AG04450 (cell line): ENCODE measurements around the gene UBA7. TPM values are rescaled to one million over a fixed set of nuclear protein-coding genes. Genes with fewer than 3 reads are reported as not detected.

ENCODE experiments used
- CTCF ChIA-PET: fragments of 300-600, 350-600 bp; formaldehyde crosslinking; extraction: SDS; loops from one replicate; lab custom pipeline; 2022; ENCODE audit warnings: antibody characterized with exemption, inconsistent platforms; lab: Charles Lee
- POLR2A ChIA-PET: fragments of 350-600 bp; formaldehyde crosslinking; extraction: SDS; loops from one replicate; lab custom pipeline; 2021; ENCODE audit warnings: antibody characterized with exemption, inconsistent platforms; lab: Yijun Ruan, JAX
- DNase-seq: peaks from one replicate; pipeline ENCODE4 v3.0.0-alpha.2; 2011; ENCODE audit warnings: low read depth, low spot score
- H3K27ac ChIP-seq: one replicate; pipeline ENCODE4 v1.5.1; 2012; ENCODE audit warnings: low read depth, low read length, control low read depth
- H3K27me3 ChIP-seq: one replicate; pipeline ENCODE4 v1.6.0; 2012; ENCODE audit warnings: low read length; ENCODE audit not compliant: control insufficient read depth, insufficient read depth
- H3K4me3 ChIP-seq: 2 replicates; pipeline ENCODE4 v1.5.1; 2011; ENCODE audit warnings: mild to moderate bottlenecking, low read depth, low read length, control low read depth
- H3K9me3 ChIP-seq: 2 replicates; pipeline ENCODE4 v1.5.1; 2012; ENCODE audit warnings: low read length; ENCODE audit not compliant: control insufficient read depth, insufficient read depth
- CTCF ChIP-seq: IDR thresholded peaks from 2 replicates; pipeline ENCODE4 v1.5.1; 2011; ENCODE audit warnings: low read depth, low read length, control low read depth, inconsistent platforms
- polyA plus RNA-seq: library from polyadenylated mRNA; depleted of rRNA; stranded (reverse); fragments of >200 nt; gene quantifications from 2 replicates; pipeline ENCODE4 v1.2.3, GENCODE V29; 2011

The UBA7 gene
- polyA plus RNA-seq, 1 experiment = 34.0 TPM

- CTCF ChIA-PET = interaction anchor here (1.0 to 1.4 kb wide), 2 partner anchors 31 to 232 kb away, joined by 3 to 8 read pairs; partner anchors contain the start of gene INKA1
- POLR2A ChIA-PET = no interaction called here
- Histone ChIP-seq H3K4me3 (no peak overlapping the region), H3K9me3 (no peaks in the 10 kb centered on the region), H3K27me3 (no peaks in the 10 kb centered on the region), H3K27ac (no peak overlapping the region)
- no peak for TF ChIP-seq CTCF
- DNase-seq = no peak
Observed at GRCh38 chr3:49771340-49771938, 42.3 kb downstream of the UBA7 start.

GRCh38 chr3:49769926-49770325 lies 43.8 kb downstream of the UBA7 start:
- Histone ChIP-seq H3K27me3 (no peaks in the 10 kb centered on the region), H3K27ac (no peak overlapping the region), H3K9me3 (no peaks in the 10 kb centered on the region), H3K4me3 (no peak overlapping the region)
- no peak for TF ChIP-seq CTCF
- DNase-seq = no peak
- CTCF ChIA-PET = interaction anchor here (1.1 to 1.6 kb wide), 2 partner anchors 33 to 68 kb away, joined by 3 to 4 read pairs; partner anchors contain the start of gene INKA1
- POLR2A ChIA-PET = interaction anchor here (0.7 kb wide), 1 partner anchor 16 kb away, joined by 3 read pairs; the partner anchor contains the start of gene IP6K1

- Histone ChIP-seq H3K4me3 (no peak overlapping the region), H3K9me3 (no peaks in the 10 kb centered on the region), H3K27me3 (no peaks in the 10 kb centered on the region), H3K27ac (no peak overlapping the region)
- ChIA-PET CTCF (interaction anchor here (0.5 to 1.6 kb wide), 3 partner anchors 20 to 69 kb away, joined by 3 to 8 read pairs (median 4); partner anchors contain the start of gene INKA1), POLR2A (interaction anchor here (0.7 kb wide), 1 partner anchor 17 kb away, joined by 3 read pairs; the partner anchor contains the start of gene IP6K1)
- TF ChIP-seq CTCF = no peak
- no peak for DNase-seq
Observed at GRCh38 chr3:49769286-49769915, 44.4 kb downstream of the UBA7 start.

- CTCF ChIA-PET = no interaction called here
- no peaks in the 10 kb centered on the region for H3K9me3 ChIP-seq
Observed at GRCh38 chr3:49763981-49764380, 49.8 kb downstream of the UBA7 start.

More at GRCh38 chr3:49763981-49764380, 49.8 kb downstream of the UBA7 start:
- no peak for DNase-seq
- Histone ChIP-seq H3K27me3 (no peaks in the 10 kb centered on the region), H3K27ac (no peak overlapping the region), H3K4me3 (no peak overlapping the region)
- TF ChIP-seq CTCF = no peak
- POLR2A ChIA-PET = no interaction called here
